ENCODE data around the gene CREB3L2.
"Not testable (repeated sequence)": the region's sequence is repeated elsewhere in the genome, so short reads cannot be mapped to it uniquely, and the experiment has no call there.

CREB3L2 gene

GRCh38 chr7:137968339-137968738 lies 33.5 kb downstream of the CREB3L2 start:
- DNase-seq (ENCODE audit: low spot score): not testable (repeated sequence)

GRCh38 chr7:137967143-137968018 lies 34.5 kb downstream of the CREB3L2 start:
- no peak for DNase-seq (ENCODE audit: low spot score)

GRCh38 chr7:137966641-137967142 lies 35.2 kb downstream of the CREB3L2 start:
- DNase-seq (ENCODE audit: low spot score): no peak

GRCh38 chr7:137965942-137966640 lies 35.8 kb downstream of the CREB3L2 start:
- no peak for DNase-seq (ENCODE audit: low spot score)

- DNase-seq (ENCODE audit: low spot score): no peak
Observed at GRCh38 chr7:137964824-137965545, 36.9 kb downstream of the CREB3L2 start.

GRCh38 chr7:137962875-137963507 lies 38.9 kb downstream of the CREB3L2 start:
- no peak for DNase-seq (ENCODE audit: low spot score)

- DNase-seq (ENCODE audit: low spot score): no peak
Observed at GRCh38 chr7:137962491-137962874, 39.4 kb downstream of the CREB3L2 start.

GRCh38 chr7:137961200-137962177 lies 40.4 kb downstream of the CREB3L2 start:
- DNase-seq (ENCODE audit: low spot score): no peak

GRCh38 chr7:137960020-137960419 lies 41.9 kb downstream of the CREB3L2 start:
- no peak for DNase-seq (ENCODE audit: low spot score)

GRCh38 chr7:137958470-137959431 lies 43.1 kb downstream of the CREB3L2 start:
- no peak for DNase-seq (ENCODE audit: low spot score)

GRCh38 chr7:137957887-137958286 lies 44.0 kb downstream of the CREB3L2 start:
- DNase-seq (ENCODE audit: low spot score): no peak

GRCh38 chr7:137956591-137956990 lies 45.3 kb downstream of the CREB3L2 start:
- no peak for DNase-seq (ENCODE audit: low spot score)

- DNase-seq (ENCODE audit: low spot score): no peak
Observed at GRCh38 chr7:137956183-137956582, 45.7 kb downstream of the CREB3L2 start.

GRCh38 chr7:137954614-137955013 lies 47.3 kb downstream of the CREB3L2 start:
- no peak for DNase-seq (ENCODE audit: low spot score)

GRCh38 chr7:137953665-137954470 lies 48.0 kb downstream of the CREB3L2 start:
- no peak for DNase-seq (ENCODE audit: low spot score)

- no peak for DNase-seq (ENCODE audit: low spot score)
Observed at GRCh38 chr7:137953043-137953664, 48.7 kb downstream of the CREB3L2 start.

GRCh38 chr7:137952426-137952805 lies 49.5 kb downstream of the CREB3L2 start:
- DNase-seq (ENCODE audit: low spot score): no peak

Measured in globus pallidus (tissue), 1 donor.